Ascending aorta (tissue), 2 donors: Measurements from ENCODE around the gene PDZRN3. TPM values are rescaled to one million over a fixed set of nuclear protein-coding genes. Genes with fewer than 3 reads are reported as not detected.
A peak's percentile ranks its signal among the peaks of the same experiment; 100 is the strongest.

Experiments
- DNase-seq, 2 donors: peaks; one replicate each; pipeline ENCODE4 v3.0.0-alpha.2; 2019; ENCODE audit warnings: low spot score in 2 of 2
- H3K27ac ChIP-seq, 2 donors: fragments of 200-600 bp; sonication (generic); one replicate each; pipeline ENCODE4 v1.5.1; 2016 to 2017; ENCODE audit warnings: mild to moderate bottlenecking in 1 of 2
- H3K27me3 ChIP-seq: fragments of 200-600 bp; sonication (generic); one replicate; pipeline ENCODE4 v1.5.1; 2017
- H3K36me3 ChIP-seq, 2 donors: fragments of 200-600 bp; sonication (generic); one replicate each; pipeline ENCODE4 v1.5.1; 2016
- H3K4me1 ChIP-seq, 2 donors: fragments of 200-600 bp; sonication (generic); one replicate each; pipeline ENCODE4 v1.5.1; 2016 to 2017; ENCODE audit warnings: mild to moderate bottlenecking in 1 of 2
- H3K4me3 ChIP-seq, 2 donors: fragments of 200-600 bp; sonication (generic); one replicate each; pipeline ENCODE4 v1.5.1; 2016 to 2017; ENCODE audit warnings: mild to moderate bottlenecking in 1 of 2
- H3K9me3 ChIP-seq, 2 donors: fragments of 200-600 bp; sonication (generic); one replicate each; pipeline ENCODE4 v1.5.1; 2016
- CTCF ChIP-seq, 3 experiments: fragments of 200-600 bp in 2 of 3; fragments of 450-650 bp in 1 of 3; sonication (generic) in 2 of 3; IDR thresholded peaks; one replicate each; pipeline ENCODE4 v1.5.1; 2016 to 2019; ENCODE audit warnings: antibody characterized with exemption in 3 of 3, mild to moderate bottlenecking in 1 of 3, moderate library complexity in 1 of 3
- intact Hi-C: fragments of 100-400 bp; cut with DNase I; formaldehyde crosslinking; loops from one replicate; pipeline ENCODE4 v1.15.1; 2023
- total RNA-seq: library from RNA; depleted of rRNA; stranded (reverse); fragments of >200 nt; gene quantifications from one replicate; pipeline ENCODE4 v1.1.0, GENCODE V29; 2016

Gene PDZRN3
- total RNA-seq, 1 donor from 2014 or later = 71.9 TPM

GRCh38 chr3:73409138-73409763, 215.5 kb downstream of the PDZRN3 start:
- H3K9me3 ChIP-seq = no peaks in the 10 kb centered on the region
- intact Hi-C loops = no loop called here
- H3K27me3 ChIP-seq = no peaks in the 10 kb centered on the region
- TF ChIP-seq CTCF (IDR thresholded peaks at IDR 0.05) = no peak
- H3K4me3 ChIP-seq = no peak overlapping the region
- H3K27ac ChIP-seq = peak overlapping the region in 1 of 2 donors; percentile 15
- H3K36me3 ChIP-seq = peaks cover 0 to 1% of the 10 kb centered on the region in 2 donors
- DNase-seq = no peak
- H3K4me1 ChIP-seq = peaks cover 6 to 26% of the 10 kb centered on the region in 2 donors

- Histone ChIP-seq H3K4me3 (no peak overlapping the region), H3K9me3 (no peaks in the 10 kb centered on the region), H3K36me3 (peaks cover 0 to 4% of the 10 kb centered on the region in 2 donors), H3K27me3 (no peaks in the 10 kb centered on the region), H3K4me1 (peaks cover 6 to 26% of the 10 kb centered on the region in 2 donors), H3K27ac (no peak overlapping the region)
- intact Hi-C loops = no loop called here
- no peak for TF ChIP-seq CTCF (IDR thresholded peaks at IDR 0.05)
- no peak for DNase-seq
Observed at GRCh38 chr3:73408634-73409033, 216.1 kb downstream of the PDZRN3 start.

- no peaks in the 10 kb centered on the region for H3K27me3 ChIP-seq
- H3K36me3 ChIP-seq = peaks cover 4 to 7% of the 10 kb centered on the region in 2 donors
- peaks cover 6 to 26% of the 10 kb centered on the region in 2 donors for H3K4me1 ChIP-seq
- no peak for DNase-seq
- no peak for TF ChIP-seq CTCF (IDR thresholded peaks at IDR 0.05)
- no peak overlapping the region for H3K27ac ChIP-seq
- H3K4me3 ChIP-seq = no peak overlapping the region
- no peaks in the 10 kb centered on the region for H3K9me3 ChIP-seq
- intact Hi-C loops = no loop called here
Observed at GRCh38 chr3:73407577-73407976, 217.2 kb downstream of the PDZRN3 start.

DNA sequence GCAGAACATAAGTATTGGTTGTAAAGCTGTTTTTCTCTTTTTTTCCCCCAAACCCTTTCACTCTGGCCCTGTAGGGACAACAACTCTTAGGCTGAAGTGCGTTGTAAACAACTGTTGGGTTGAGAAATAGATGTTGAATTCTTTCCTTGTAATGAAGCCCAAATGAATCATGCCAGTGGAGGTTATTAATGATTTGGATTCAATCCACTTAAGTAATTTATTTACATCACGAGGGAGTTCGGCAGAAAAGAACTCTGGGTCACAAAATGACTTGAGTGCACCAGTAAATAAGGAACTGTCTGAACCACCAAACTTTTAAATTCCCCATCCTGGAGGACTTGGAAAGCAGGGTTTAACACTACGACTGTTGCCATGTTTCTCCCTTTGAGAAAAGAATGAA, 218.9 kb downstream of the PDZRN3 start:
- Histone ChIP-seq H3K36me3 (peaks cover 4 to 16% of the 10 kb centered on the region in 2 donors), H3K9me3 (no peaks in the 10 kb centered on the region), H3K27me3 (no peaks in the 10 kb centered on the region), H3K4me3 (no peak overlapping the region), H3K4me1 (peaks cover 6 to 21% of the 10 kb centered on the region in 2 donors), H3K27ac (no peak overlapping the region)
- TF ChIP-seq CTCF (IDR thresholded peaks at IDR 0.05) = no peak
- DNase-seq = no peak
- intact Hi-C loops = no loop called here

DNA sequence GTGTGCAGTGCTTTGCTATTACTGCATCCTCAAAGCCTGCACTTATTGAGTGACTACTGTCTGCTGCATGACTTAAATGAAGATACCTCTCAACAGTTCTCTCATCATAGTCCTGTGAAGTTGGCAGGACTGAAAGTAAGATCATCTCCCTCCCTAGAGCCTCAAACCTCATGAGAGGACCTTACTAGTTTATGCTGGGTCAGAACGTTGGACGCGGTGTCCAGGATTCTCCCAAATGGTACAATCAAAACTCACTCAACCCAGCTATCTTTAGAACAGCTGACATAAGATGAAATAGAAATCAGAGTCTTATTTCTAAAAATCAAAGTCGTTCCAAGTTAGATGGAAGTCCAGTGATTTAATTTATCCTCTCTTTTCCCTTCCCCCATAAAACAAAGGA, 219.7 kb downstream of the PDZRN3 start:
- Histone ChIP-seq H3K27ac (peak overlapping the region in 1 of 2 donors; percentile 10), H3K4me3 (no peak overlapping the region), H3K36me3 (peaks cover 4 to 20% of the 10 kb centered on the region in 2 donors), H3K27me3 (no peaks in the 10 kb centered on the region), H3K4me1 (peaks cover 6 to 21% of the 10 kb centered on the region in 2 donors), H3K9me3 (no peaks in the 10 kb centered on the region)
- DNase-seq = no peak
- intact Hi-C loops = no loop called here
- TF ChIP-seq CTCF (IDR thresholded peaks at IDR 0.05) = no peak
